DMS153 (cell line): Measurements from ENCODE around the gene ANKRD24.
"Not testable (repeated sequence)": the region's sequence is repeated elsewhere in the genome, so short reads cannot be mapped to it uniquely, and the experiment has no call there.

Experiments
- DNase-seq: peaks from one replicate; lab custom pipeline; 2025; lab: John Stamatoyannopoulos, UW

ANKRD24 gene

DNA sequence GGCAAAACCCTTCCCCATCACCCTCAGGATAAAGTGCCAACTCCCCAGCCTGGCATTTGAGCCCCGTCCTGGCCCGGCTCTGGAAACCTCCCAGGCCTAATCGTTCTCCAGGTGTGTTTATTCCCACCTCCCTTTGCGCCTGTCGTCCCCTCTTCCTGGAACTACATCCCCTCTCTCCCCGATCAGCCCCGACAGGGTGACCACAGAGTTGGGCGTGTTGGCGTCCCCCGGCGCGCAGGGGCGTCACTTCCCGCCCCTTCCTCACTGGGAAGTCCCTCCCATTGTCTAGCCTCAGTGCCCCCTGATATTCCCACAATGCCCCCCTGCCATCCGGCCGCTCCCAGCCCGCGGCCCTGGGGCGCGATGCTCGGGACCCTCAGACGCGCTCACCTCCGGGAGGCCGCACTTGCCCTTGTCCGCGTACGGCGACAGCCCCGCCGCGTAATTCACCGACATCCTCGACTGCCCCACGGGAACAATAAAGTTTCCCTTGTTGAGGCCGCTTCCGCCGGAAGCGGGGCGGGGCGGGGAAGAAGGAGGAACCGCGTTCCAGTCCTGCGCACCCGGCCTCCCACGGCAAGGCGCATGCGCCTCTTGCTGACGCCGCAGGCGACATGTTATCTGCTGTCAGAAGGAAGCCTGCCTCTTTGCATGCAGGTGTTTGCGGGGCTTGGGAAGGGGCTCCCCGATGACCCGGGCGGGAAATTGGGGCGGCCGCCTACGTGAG lies at the start of gene ANKRD24, which contains the start of gene SIRT6:
Gene ANKRD24, plus strand, starts transcription at position 606 of the 727 bp plus-strand sequence. CDS start 3,737 bp downstream, outside the sequence.
Gene SIRT6, minus strand, starts transcription at position 480 of the 727 bp plus-strand sequence. Its CDS starts 24 bp downstream, at position 456.
- DNase-seq = peak; percentile 92

DNA sequence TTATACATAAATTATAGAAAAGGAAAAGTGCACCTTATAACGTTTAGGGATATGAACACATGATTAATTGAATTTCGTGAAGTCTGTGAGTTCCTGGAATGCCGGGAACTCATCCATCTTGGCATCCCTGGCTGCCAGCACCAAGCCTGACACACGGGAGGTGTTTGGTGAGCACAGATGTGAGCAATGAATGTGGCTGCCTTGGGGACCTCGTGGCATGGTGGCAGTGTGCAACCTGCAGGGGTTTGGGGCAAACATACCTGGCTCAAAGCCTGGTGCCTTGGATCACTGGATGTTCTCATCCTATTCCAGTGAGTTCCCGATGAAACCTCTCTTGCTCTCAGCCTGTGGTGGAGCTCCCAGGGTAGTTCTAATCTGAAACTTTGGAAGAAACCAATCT lies 48.1 kb upstream of the ANKRD24 start:
- no peak for DNase-seq

DNA sequence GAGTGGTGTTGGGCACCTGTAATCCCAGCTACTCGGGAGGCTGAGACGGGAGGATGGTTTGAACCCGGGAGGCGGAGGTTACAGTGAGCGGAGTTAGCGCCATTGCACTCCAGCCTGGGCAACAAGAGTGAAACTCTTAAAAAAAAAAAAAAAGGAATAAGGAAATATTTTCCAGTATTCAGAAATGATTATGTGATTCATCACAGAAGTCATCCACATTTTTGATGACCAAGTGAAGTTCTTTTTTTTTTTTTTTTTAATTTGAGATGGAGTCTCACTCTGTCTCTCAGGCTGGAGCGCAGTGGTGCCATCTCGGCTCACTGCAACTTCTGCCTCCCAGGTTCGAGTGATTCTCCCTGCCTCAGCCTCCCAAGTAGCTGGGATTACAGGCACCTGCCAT lies 47.1 kb upstream of the ANKRD24 start:
- not testable (repeated sequence) for DNase-seq

DNA sequence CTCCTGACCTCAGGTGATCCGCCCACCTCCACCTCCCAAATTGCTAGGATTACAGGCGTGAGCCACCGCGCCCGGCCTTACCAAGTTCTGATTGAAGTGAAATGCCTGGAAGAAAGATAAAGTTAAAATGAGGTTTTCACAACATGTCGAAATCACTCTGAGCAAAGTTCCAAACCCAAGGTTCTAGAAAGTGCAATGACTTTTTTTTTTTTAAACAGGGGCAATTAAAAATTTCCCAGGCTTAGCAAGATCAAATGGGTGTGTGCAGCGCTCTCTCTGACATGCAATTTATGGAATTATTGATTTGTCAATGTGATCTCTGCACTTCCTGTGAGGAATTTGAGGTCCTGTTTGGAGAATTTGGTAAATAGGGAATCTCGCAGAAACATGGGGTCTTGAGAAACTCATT lies 45.8 kb upstream of the ANKRD24 start:
- DNase-seq = no peak

DNA sequence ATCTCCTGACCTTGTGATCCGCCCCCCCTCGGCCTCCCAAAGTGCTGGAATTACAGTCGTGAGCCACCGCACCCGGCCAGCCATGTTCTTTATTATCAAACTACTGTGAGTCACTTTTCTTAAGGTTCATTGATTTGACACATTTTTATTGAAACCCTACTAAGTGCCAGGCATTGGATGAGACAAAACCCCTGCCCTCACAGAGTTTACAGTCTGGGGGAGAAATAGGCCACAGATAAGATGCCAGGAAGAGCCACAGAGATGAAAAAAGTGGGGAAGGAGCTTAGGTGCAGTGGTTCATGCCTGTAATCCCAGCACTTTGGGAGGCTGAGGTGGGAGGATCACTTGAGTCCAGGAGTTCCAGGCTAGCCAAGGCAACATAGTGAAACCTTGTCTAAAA lies 44.0 kb upstream of the ANKRD24 start:
- DNase-seq = no peak

DNA sequence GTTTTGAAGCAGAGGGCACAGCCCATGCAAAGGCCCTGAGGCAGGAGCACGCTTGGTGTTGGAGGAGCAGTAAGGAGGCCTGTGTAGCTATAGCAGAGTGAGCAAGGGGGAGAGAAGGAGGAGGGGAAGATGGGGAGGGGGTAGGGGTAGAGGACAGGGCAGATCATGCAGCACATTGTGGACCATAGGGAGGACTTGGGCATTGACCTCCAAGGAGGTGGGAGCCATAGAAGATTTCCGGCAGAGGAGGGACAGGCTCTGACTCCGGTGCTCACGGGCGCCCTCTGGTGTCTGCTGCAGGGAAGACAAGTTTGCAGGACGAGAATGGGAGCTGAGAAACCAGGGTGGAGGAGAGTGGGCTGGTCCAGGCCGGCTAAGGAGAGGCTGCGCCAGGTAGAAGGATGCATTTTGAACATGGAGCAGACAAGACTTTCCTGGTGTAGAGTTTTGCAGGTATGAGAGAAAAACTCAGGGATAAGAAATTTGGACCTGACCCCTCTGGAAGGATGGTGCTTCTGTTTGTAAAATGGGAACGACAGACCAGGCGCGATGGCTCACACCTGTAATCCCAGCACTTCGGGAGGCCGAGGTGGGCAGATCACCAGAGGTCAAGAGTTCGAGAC lies 42.8 kb upstream of the ANKRD24 start:
- peak; percentile 5 for DNase-seq

DNA sequence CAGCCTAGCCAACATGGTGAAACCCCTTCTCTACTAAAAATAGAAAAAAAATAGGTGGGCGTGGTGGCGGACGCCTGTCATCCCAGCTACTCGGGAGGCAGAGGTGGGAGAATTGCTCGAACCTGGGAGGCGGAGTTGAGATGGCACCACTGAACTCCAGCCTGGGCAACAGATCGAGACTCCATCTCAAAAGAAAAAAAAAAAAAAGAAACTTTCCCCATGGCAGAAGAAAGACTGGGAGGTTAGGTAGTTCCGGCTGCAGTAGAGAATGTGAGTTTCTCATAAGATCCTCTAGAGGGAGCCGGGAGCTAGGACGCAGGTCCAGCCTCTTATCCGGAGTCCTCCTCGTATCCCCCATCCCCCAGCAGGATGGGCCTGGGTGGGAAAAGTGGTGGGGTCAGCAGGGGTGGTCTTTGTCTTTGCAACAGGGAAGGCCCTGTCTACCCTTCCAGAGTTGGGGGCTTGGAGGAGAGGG lies 42.2 kb upstream of the ANKRD24 start:
- peak; percentile 16 for DNase-seq

DNA sequence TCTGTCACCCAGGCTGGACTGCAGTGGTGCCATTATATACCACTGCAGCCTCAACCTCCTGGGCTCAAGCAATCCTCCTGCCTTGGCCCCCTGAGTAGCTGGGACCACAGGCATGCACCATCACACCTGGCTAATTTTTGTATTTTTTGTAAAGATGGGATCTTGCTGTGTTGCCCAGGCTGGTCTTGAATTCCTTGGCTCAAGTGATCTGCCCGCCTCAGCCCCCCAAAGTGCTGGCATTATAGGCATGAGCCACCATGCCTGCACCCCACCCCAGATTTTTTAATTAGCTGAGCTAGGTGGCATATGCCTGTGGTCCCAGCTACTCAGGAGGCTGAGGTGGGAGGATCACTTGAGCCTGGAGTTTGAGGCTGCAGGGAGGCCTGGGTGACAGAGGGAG lies 39.6 kb upstream of the ANKRD24 start:
- not testable (repeated sequence) for DNase-seq

DNA sequence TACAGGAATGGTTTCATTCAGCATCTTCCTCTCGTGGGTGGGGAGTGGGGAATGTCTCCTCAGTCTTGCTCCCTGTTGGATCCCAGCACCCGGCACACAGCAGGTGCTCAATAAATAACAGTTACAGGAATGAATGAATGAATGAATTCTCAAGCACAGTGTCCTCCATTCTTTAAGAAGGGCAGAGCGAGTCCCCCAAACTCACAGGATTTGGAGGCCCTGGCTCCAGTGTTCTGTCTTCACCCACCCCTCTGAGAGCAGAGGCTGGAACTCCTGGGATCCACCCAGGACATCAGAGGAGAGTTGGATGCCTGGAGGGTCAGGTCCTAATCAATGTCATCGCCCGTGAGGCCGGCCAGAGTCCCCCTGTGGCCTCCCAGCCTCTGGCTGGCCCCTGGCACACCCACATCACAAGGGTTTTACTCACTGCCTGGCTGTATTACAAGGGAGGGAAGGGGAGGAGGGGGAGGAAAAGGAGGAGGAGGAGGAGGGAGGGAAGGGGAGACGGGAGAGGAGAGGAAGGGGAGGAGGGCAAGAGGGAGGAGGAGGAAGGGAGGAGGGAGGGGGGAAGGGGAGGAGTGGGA lies 37.7 kb upstream of the ANKRD24 start:
- DNase-seq = no peak

DNA sequence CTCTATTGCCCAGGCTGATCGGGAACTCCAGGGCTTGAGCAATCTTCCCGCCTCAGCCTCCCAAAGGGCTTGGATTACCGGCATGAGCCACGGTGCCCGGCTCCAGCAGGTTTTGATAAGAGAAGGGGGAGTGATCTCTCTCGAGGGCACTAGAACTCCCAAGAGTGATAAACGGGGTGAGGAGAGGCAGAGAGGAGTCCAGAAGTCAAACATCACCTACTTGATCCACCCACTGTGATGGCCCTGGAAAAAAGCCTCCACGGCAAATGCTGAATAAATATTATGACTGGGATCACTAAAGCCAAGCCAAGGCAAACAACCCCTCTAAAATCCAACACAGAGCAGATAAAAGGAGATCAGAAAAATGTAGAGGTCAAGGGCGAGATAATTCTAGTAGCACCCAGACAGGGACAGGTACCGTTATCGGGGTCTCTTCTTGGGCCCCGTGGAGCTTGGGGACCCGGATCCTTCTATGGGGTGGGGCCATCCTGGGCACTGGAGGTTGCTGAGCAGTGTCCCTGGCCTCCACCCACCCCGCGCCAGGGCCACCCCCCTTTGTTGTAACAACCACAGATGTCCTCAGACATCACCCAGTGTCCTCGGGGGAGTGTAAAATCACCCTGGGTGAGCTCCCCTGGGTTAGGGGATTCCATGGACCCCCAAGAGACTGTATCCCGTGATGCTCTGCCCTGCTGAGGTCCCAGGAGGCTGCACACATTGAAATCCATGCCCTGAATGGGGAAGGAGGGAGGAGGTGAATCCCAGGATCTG lies 32.8 kb upstream of the ANKRD24 start:
- DNase-seq = no peak

DNA sequence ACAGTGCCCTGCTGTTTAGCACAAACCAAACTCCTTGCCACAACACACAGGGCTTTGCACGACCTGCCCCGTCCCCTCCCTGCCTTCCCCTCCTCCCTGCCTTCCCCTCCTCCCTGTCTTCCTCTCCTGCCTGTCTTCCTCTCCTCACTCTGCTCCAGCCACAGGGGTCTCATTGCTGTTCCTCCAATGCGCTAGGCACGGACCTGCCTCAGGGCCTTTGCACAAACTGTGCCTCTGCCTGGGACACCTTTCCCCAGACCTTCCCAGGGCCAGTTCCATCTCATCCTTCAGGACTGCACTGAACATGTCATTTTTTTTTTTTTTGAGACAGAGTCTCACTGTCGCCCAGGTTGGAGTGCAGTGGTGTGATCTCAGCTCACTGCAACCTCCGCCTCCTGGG lies 30.9 kb upstream of the ANKRD24 start:
- no peak for DNase-seq

DNA sequence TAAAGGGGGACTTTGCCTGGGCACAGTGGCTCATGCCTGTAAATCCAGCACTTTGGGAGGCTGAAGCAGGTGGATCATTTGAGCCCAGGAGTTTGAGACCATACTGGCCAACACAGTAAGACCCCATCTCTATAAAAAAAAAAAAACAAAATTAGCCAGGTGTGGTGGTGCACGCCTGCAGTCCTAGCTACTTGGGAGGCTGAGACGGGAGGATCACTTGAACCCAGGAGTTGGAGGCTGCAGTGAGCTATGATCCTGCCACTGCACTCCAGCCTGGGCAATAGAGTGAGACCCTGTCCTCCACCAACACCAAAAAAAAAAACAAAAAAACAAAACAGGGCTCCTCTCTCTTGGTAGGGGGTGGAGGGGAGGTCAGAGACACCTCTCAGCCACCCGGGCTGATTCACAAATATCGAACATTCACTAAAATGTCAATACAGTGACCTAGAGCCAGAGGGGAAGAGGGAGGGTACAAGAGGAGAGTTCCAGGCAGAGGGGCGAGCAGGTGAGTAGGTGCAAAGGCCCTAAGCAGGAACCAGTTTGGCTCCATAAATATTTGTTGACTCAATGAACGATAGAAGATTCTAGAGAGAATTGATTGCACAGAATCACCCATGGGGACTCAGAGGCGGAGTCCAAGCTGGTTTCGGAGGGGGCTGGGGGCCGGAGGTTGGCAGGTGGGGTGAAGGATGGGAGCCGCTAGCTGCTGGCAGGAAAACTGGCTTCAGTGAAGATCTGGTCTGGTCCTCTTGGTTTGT lies 30.1 kb upstream of the ANKRD24 start:
- DNase-seq = no peak

DNA sequence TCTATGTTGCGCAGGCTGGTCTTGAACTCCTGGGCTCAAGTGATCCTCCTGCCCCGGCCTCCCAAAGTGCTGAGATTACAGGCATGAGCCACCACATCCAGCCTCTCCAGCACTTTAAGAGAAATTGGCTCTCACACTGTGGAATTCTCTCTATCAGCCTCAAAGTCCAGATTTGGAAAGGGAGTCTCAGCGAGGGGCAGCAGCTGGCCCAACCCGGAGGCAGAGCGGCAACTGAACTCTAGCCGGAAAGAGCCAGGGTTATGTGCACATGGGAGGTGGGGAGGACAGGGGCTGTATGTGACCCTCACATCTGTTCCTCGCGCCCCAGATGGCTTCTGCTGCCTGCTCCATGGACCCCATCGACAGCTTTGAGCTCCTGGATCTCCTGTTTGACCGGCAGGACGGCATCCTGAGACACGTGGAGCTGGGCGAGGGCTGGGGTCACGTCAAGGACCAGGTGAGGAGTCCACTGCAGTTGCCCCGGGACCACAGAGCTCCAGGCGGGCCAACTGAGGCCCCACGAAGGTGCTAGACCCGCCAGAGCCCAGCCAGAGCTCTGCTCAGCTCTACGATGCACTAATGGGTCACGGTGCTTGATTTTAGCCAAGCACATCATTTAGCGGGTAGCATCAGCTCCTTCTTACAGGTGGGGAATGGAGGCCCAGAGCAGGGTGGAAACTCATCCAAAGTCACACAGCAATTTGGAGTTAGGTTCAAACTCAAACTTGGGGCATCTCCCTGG lies 27.7 kb upstream of the ANKRD24 start:
- DNase-seq = no peak

DNA sequence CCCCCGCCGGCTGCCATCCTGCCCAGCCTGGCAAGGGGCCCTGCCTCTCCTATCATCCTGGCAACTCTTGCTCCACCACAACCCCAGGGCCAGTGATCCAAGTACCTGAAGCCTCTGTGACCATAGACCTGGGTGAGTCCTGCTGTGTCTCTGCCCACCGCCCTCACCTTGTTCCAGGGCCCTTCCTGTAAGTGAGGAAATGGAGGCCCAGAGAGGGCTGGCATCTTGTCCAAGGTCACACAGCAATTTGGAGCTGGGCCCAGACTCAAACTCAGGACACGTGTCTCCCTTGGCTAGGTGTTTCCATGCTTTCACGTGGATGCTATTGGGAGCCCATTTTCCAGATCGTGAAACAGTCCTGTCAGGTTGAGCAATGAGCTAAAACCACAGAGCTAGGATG lies 25.3 kb upstream of the ANKRD24 start:
- DNase-seq = no peak

DNA sequence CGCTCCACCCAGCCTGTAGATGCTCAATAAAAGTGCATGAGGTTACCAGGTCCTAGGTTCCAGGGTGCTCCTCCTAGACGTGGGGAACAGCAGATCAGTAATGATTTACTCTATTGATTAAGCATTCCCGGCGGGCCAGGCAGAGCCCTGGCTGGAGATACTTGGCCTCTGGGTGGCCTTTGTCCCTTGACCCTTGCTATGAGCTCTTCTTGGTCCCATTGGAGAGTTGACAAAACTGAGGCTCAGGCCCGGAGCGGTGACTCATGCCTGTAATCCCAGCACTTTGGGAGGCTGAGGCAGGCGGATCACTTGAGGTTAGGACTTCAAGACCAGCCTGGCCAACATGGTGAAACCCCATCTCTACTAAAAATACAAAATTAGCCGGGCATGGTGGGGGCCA lies 24.5 kb upstream of the ANKRD24 start:
- DNase-seq = not testable (repeated sequence)

DNA sequence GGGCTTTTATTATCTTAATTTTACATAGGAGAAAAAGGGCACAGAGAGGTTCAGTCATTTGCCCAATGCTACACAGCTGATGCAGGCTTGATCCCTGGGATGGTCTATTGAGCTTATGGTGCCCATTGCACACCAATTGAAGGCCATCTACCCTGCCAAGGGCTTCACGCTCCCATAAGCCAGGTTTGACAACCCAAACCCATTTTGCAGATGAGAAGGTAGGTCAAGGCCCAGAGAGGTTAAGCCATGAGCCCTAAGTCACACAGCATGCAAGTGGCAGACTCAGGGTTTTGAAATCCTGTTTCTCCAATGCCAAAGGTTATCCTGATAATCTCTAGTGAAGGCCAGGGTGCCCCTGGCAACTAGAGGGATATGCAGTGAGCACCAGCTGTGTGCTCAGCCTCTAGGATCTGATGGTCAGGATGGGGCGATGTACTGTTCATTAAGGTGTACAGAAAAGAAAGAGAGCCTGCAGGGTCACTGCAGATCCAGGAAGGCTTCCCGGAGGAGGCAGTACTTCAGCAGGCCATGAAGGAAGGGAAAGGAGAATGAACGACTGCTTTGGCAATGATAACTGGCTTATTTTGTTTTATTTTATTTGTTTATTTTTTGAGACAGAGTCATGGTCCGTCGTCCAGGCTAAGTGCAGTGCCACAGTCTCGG lies 20.9 kb upstream of the ANKRD24 start:
- DNase-seq = no peak

DNA sequence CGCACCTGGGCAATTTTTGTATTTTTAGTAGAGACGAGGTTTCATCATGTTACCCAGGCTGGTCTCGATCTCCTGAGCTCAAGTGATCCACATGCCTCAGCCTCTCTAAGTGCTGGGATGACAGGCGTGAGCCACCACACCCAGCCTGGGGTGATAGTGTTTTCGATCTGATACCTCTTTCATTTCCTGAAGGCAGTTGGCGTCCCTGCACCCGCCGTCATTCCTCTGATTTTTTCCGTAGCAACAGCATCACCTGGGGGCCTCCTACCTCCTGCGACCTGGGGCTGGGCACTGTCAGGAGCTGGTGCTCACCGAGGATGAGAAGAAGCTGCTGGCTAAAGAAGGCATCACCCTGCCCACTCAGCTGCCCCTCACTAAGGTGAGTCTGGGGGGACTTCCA lies 18.2 kb upstream of the ANKRD24 start:
- DNase-seq = no peak

DNA sequence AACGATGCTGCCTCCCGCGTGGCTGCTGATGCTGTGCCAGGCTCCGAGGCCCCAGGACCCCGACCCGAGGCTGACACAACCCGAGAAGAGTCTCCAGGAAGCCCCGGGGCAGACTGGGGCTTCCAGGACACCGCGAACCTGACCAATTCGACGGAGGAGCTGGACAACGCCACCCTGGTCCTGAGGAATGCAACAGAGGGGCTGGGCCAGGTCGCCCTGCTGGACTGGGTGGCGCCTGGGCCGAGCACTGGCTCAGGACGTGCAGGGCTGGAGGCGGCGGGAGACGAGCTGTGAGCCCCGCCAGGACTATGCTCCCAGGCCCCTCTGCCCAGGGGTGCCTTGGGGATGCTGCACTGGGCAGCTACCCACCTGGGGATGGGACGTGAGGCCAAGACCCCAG lies 10.8 kb upstream of the ANKRD24 start:
- DNase-seq = no peak

DNA sequence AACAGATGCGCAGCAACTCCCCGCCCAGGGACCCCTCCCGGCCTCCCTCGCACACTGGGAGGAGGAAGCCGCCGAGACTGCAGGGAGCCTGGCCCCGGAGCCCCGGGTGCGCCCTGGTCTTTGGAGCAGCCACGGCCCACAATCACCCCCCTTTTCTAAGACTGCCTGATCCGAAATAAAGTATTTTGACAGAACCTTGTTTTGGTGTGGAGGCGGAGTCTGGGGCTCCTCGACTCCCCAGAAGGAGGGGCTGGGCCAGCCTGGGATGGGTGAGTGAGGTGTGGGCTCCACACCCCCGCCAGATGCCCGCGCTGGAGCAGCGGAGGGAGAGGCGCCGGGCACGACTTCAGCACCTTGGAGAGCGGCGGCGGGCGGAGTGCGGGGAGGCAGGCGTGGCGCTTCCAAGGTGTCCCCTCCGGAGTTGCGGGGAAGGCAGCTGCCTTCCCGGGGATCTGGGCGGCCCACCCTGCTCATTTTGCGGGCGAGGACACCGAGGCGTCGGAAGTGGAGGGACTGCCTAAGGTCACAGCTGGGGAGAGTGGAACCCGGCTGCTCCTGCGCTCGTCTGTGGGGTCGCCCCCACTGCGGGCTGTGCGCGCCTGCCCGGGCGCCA lies 9.5 kb upstream of the ANKRD24 start:
- no peak for DNase-seq
